ENCODE results near the gene NHLRC4. TPM values are rescaled to one million over a fixed set of nuclear protein-coding genes. Genes with fewer than 3 reads are reported as not detected.
A peak's percentile ranks its signal among the peaks of the same experiment; 100 is the strongest.

NHLRC4 gene
- total and polyA plus RNA-seq, 3 experiments from 2014 or later = 0.55 to 1.6 (median 0.59) TPM

DNA sequence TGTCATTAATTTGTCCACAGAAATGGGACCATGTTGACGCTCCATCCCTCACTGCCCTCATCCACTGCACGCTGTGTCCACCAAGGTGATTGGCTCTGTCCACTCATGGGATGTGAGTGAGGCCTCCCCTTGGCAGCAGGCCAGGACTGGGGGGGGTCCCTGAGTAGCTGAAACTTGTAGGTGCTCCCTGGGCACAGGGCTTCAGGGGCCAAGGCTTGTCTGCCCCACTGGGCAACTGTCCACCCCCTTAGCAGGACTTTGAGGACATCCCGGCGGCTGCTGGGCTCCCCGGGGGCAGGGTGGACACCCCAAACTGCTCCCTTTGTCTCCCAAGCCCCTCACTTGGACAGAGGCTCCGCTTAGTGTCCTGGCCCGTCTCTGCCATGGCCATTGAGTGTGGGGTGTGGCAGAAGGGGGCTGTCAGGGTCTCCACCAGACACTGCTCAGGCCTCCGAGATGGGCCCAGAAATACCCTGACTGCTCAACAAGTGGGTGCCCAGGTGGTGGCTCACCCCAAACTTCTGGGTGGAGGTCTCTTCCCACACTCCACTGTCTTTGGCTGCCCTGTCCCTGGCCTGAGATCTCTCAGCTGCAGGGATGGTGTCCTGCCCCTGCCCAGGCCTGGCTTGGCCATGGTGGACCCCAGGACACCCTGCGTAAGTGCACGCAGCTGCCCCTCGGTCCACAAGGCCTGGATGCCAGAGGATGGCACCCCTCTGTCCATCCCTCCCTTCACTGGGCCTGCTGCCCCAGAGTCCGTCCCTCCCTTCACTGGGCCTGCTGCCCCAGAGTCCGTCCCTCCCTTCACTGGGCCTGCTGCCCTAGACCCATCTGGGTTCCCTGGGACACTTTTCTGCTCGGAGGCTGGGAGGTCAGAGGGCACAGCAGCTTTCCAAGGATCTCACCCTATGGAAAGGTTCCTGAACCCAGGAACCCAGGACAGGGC is 20.1 kb downstream of the NHLRC4 start:
- H3K36me3 Mint-ChIP-seq = peaks cover 0 to 8% (median 0%) of the 10 kb centered on the region in 3 donors

DNA sequence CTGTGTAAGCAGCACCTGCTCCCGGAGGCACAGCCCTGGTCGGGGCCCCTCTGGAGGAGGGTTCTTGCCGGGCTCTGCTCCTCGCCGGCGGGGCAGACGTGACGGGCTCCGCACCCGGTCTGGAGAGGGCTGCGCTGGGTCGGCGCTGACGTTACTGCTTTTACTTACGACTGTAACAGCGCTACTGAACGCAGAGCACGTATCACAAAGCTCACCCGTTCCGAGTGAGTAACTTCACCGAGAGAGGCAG is 21.8 kb downstream of the NHLRC4 start:
- H3K27ac ChIP-seq (ENCODE audit: low read depth, low read length) = peak overlapping the region; percentile 87
- ChIA-PET POLR2A (interaction anchor here (0.5 to 2.2 kb wide), 5 partner anchors 19 to 206 kb away, joined by 3 to 7 read pairs (median 3); partner anchors contain the start of genes CAPN15, JMJD8, METTL26 and PIGQ), CTCF (interaction anchor here (1.8 kb wide), 1 partner anchor 9 kb away, joined by 7 read pairs; no protein-coding TSS in a partner anchor)
- peaks cover 0 to 4% of the 10 kb centered on the region in 2 donors for H3K27me3 Mint-ChIP-seq
- H3K4me1 ChIP-seq (ENCODE audit: insufficient read depth, low read length) = peaks cover 26% of the 10 kb centered on the region
- peak overlapping the region; percentile 89 to 99 (median 98) for H3K27ac Mint-ChIP-seq
- peak overlapping the region; percentile 83 for H3K4me3 ChIP-seq (ENCODE audit: low read length)
- peaks cover 0 to 17% (median 0%) of the 10 kb centered on the region in 3 donors for H3K36me3 Mint-ChIP-seq
- no peaks in the 10 kb centered on the region for H3K9me3 ChIP-seq (ENCODE audit: low read length)
- DNase-seq = peak in 3 of 5 donors; percentile 46 to 82 (median 47)
- no peaks in the 10 kb centered on the region for H3K9me3 Mint-ChIP-seq
- H3K4me1 Mint-ChIP-seq = peaks cover 21 to 45% (median 24%) of the 10 kb centered on the region in 3 donors
- H3K4me3 Mint-ChIP-seq = peak overlapping the region; percentile 88 to 98 (median 96)
- no peaks in the 10 kb centered on the region for H3K27me3 ChIP-seq (ENCODE audit: insufficient read depth, low read length, poor library complexity, severe bottlenecking)
- no peaks in the 10 kb centered on the region for H3K36me3 ChIP-seq (ENCODE audit: insufficient read depth, low read length)

More for the DNA sequence above, 20.1 kb downstream of the NHLRC4 start:
- Mint-ChIP-seq H3K4me1 (peaks cover 13 to 30% (median 17%) of the 10 kb centered on the region in 3 donors), H3K27ac (peak overlapping the region in 6 of 8 donors; percentile 57 to 98 (median 68)), H3K9me3 (no peaks in the 10 kb centered on the region), H3K27me3 (peaks cover 0 to 4% of the 10 kb centered on the region in 2 donors), H3K4me3 (peak overlapping the region; percentile 55 to 98 (median 95))
- H3K27me3 ChIP-seq (ENCODE audit: insufficient read depth, low read length, poor library complexity, severe bottlenecking) = no peaks in the 10 kb centered on the region
- no peak for DNase-seq
- no peaks in the 10 kb centered on the region for H3K36me3 ChIP-seq (ENCODE audit: insufficient read depth, low read length)
- no peak overlapping the region for H3K27ac ChIP-seq (ENCODE audit: low read depth, low read length)
- CTCF ChIA-PET = no interaction called here
- POLR2A ChIA-PET = interaction anchor here (2.2 kb wide), 1 partner anchor 50 kb away, joined by 7 read pairs; the partner anchor contains the start of gene METTL26
- H3K4me1 ChIP-seq (ENCODE audit: insufficient read depth, low read length) = peaks cover 26% of the 10 kb centered on the region
- no peak overlapping the region for H3K4me3 ChIP-seq (ENCODE audit: low read length)
- H3K9me3 ChIP-seq (ENCODE audit: low read length) = no peaks in the 10 kb centered on the region

DNA sequence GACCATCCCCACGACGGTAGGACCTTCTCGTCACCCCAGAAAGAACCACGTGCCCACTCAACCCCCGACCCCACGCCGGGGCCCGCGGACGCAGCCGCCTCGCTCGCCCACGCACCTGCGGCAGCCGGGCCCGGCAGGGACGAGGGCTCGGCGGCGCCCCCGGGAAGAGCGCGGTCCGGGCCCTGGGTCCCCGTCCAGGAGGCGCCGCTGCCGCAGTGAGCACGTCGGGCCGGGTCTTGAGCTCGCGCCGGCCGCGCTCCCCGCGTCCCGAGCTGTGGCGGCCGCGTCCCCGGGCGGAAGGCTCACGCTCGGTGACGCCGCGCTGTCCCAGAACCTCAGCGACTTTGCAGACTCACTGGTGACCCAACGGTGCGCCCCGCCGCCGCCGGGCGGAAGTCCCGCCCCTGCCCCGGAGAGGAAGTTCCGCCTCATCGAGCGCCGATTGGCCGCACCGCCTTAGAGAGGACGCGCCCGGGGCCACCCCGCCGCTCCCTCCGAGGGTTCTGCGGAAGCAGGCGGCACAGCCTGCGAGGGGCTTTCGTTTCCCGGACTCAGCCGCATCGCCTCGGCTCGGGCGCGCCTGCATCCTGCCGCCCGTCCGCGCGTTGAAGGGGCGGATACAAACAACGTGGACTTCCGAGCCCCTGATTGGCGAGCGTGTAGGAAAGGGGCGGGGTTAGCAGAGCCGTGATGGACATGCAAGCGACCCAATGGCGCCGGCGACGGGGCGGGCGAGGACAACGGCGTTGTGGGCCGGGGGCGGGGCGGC is 22.3 kb downstream of the NHLRC4 start:
- H3K27ac ChIP-seq (ENCODE audit: low read depth, low read length) = peak overlapping the region; percentile 87
- H3K27me3 Mint-ChIP-seq = peaks cover 0 to 4% of the 10 kb centered on the region in 2 donors

DNA sequence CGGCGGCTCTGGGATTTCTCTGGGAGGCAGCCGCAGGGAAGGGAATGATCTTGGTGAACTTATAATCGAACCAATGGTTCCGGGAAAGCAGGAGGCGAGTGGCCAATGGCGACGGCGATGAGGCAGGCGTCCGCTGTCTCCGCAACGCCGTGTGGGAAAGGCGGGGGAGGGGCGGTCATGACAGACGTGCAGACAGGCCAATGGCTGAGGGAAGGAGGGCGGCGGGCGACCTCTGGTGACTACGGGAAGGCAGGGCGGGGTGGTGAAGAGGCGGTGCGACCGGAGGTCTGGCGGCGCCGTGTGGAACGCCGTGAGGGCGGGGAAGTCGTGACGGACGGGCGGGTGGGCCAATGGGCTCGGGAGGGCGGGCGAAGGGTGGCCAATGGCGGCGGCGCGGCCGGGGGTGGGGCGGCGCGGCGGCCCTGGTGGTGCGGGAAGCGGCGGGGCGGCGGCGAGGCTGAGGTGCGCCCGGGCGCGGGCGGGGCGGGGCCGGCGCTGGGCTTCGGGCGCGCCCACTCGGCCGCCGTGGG is 22.9 kb downstream of the NHLRC4 start, which contains the start of gene RAB40C:
Gene RAB40C (plus strand): TSS at position 409 of the 530 bp plus-strand sequence. CDS start 226 bp downstream, outside the sequence.
- H3K4me1 ChIP-seq (ENCODE audit: insufficient read depth, low read length) = peaks cover 26% of the 10 kb centered on the region
- peak; percentile 98 to 100 (median 99) for DNase-seq
- CTCF ChIA-PET = interaction anchor here (1.0 kb wide), 1 partner anchor 46 kb away, joined by 4 read pairs; the partner anchor contains the start of gene METTL26
- POLR2A ChIA-PET = interaction anchor here (1.2 kb wide), 2 partner anchors 47 to 60 kb away, joined by 4 read pairs; partner anchors contain the start of genes METTL26 and WDR90
- no peaks in the 10 kb centered on the region for H3K9me3 ChIP-seq (ENCODE audit: low read length)
- H3K4me3 ChIP-seq (ENCODE audit: low read length) = peak within 1 kb of the TSS; percentile 83
- Mint-ChIP-seq H3K4me3 (peak within 1 kb of the TSS; percentile 90 to 100 (median 97)), H3K4me1 (peaks cover 30 to 55% (median 30%) of the 10 kb centered on the region in 3 donors), H3K27ac (peak within 1 kb of the TSS; percentile 92 to 100 (median 98)), H3K9me3 (no peaks in the 10 kb centered on the region), H3K36me3 (peaks cover 0 to 23% (median 0%) of the 10 kb centered on the region in 3 donors), H3K27me3 (peaks cover 0 to 4% of the 10 kb centered on the region in 2 donors)
- peak within 1 kb of the TSS; percentile 87 for H3K27ac ChIP-seq (ENCODE audit: low read depth, low read length)
- no peaks in the 10 kb centered on the region for H3K36me3 ChIP-seq (ENCODE audit: insufficient read depth, low read length)
- H3K27me3 ChIP-seq (ENCODE audit: insufficient read depth, low read length, poor library complexity, severe bottlenecking) = no peaks in the 10 kb centered on the region

More for the DNA sequence above, 22.3 kb downstream of the NHLRC4 start:
- peak overlapping the region; percentile 89 to 100 (median 99) for H3K27ac Mint-ChIP-seq
- peak; percentile 98 to 99 (median 99) for DNase-seq
- H3K4me3 Mint-ChIP-seq = peak overlapping the region; percentile 88 to 100 (median 97)
- peaks cover 0 to 19% (median 0%) of the 10 kb centered on the region in 3 donors for H3K36me3 Mint-ChIP-seq
- H3K4me1 Mint-ChIP-seq = peaks cover 24 to 48% (median 26%) of the 10 kb centered on the region in 3 donors
- ChIA-PET CTCF (interaction anchor here (1.8 kb wide), 1 partner anchor 10 kb away, joined by 7 read pairs; no protein-coding TSS in a partner anchor), POLR2A (interaction anchor here (0.5 to 2.2 kb wide), 5 partner anchors 19 to 206 kb away, joined by 3 to 7 read pairs (median 3); partner anchors contain the start of genes CAPN15, JMJD8, METTL26 and PIGQ)
- Histone ChIP-seq H3K4me3 (ENCODE audit: low read length) (peak overlapping the region; percentile 83), H3K9me3 (ENCODE audit: low read length) (no peaks in the 10 kb centered on the region), H3K36me3 (ENCODE audit: insufficient read depth, low read length) (no peaks in the 10 kb centered on the region), H3K4me1 (ENCODE audit: insufficient read depth, low read length) (peaks cover 26% of the 10 kb centered on the region), H3K27me3 (ENCODE audit: insufficient read depth, low read length, poor library complexity, severe bottlenecking) (no peaks in the 10 kb centered on the region)
- H3K9me3 Mint-ChIP-seq = no peaks in the 10 kb centered on the region

DNA sequence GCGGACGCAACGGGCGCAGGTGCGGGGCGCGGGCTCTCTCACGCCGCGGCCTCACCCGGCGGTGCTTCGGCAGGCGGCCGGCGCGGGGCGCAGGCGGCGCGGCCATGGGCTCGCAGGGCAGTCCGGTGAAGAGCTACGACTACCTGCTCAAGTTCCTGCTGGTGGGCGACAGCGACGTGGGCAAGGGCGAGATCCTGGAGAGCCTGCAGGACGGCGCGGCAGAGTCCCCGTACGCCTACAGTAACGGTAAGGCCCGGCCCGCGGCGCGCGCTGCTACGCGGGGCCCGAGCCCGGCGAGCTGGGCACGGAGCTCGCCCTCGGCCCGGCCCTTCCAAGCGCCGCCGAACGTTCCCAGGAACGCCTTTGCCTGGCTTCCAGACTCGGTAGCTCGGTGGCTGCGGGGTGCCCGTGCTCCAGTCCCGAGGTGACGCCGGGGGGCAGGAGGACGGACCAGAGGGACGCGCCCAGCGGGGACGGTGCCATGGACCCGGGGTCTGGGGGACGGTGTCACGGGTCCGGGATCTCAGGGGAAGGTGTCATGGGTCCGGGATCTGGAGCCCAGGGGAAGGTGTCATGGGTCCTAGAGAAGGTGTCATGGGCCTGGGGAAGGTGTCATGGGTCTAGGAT is 23.5 kb downstream of the NHLRC4 start:
- Histone ChIP-seq H3K27me3 (ENCODE audit: insufficient read depth, low read length, poor library complexity, severe bottlenecking) (no peaks in the 10 kb centered on the region), H3K36me3 (ENCODE audit: insufficient read depth, low read length) (no peaks in the 10 kb centered on the region), H3K4me1 (ENCODE audit: insufficient read depth, low read length) (peaks cover 26% of the 10 kb centered on the region), H3K4me3 (ENCODE audit: low read length) (peak overlapping the region; percentile 63), H3K9me3 (ENCODE audit: low read length) (no peaks in the 10 kb centered on the region), H3K27ac (ENCODE audit: low read depth, low read length) (peak overlapping the region; percentile 57)
- no peaks in the 10 kb centered on the region for H3K9me3 Mint-ChIP-seq
- CTCF ChIA-PET = interaction anchor here (1.0 kb wide), 1 partner anchor 46 kb away, joined by 4 read pairs; the partner anchor contains the start of gene METTL26
- DNase-seq = no peak
- H3K4me1 Mint-ChIP-seq = peaks cover 30 to 58% (median 30%) of the 10 kb centered on the region in 3 donors
- peak overlapping the region; percentile 50 to 92 (median 83) for H3K27ac Mint-ChIP-seq
- H3K36me3 Mint-ChIP-seq = peaks cover 0 to 23% (median 0%) of the 10 kb centered on the region in 3 donors
- H3K27me3 Mint-ChIP-seq = peaks cover 0 to 4% of the 10 kb centered on the region in 2 donors
- peak overlapping the region; percentile 83 to 96 (median 90) for H3K4me3 Mint-ChIP-seq
- POLR2A ChIA-PET = interaction anchor here (1.2 kb wide), 2 partner anchors 46 to 59 kb away, joined by 4 read pairs; partner anchors contain the start of genes METTL26 and WDR90

DNA sequence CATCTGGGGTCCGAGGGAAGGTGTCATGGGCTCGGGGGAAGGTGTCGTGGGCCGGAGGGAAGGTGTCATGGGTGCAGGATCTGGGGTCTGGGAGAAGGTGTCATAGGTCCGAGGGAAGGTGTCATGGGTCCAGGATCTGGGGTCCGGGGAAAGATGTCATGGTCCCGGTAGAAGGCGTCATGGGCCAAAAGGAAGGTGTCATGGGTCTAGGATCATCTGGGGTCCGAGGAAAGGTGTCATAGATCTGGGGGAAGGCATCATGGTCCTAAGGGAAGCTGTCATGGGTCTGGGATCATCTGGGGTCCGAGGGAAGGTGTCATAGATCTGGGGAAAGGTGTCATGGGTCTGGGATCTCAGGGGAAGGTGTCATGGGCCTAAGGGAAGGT is 24.0 kb downstream of the NHLRC4 start:
- H3K9me3 ChIP-seq (ENCODE audit: low read length) = no peaks in the 10 kb centered on the region
- Mint-ChIP-seq H3K9me3 (no peaks in the 10 kb centered on the region), H3K27ac (peak overlapping the region; percentile 50 to 92 (median 83)), H3K4me1 (peaks cover 30 to 58% (median 30%) of the 10 kb centered on the region in 3 donors), H3K4me3 (peak overlapping the region; percentile 83 to 96 (median 90)), H3K36me3 (peaks cover 0 to 23% (median 0%) of the 10 kb centered on the region in 3 donors), H3K27me3 (peaks cover 0 to 2% of the 10 kb centered on the region in 2 donors)
- H3K27ac ChIP-seq (ENCODE audit: low read depth, low read length) = peak overlapping the region; percentile 57
- no peaks in the 10 kb centered on the region for H3K27me3 ChIP-seq (ENCODE audit: insufficient read depth, low read length, poor library complexity, severe bottlenecking)
- H3K4me1 ChIP-seq (ENCODE audit: insufficient read depth, low read length) = peaks cover 26% of the 10 kb centered on the region
- no peak for DNase-seq
- peak overlapping the region; percentile 63 for H3K4me3 ChIP-seq (ENCODE audit: low read length)
- H3K36me3 ChIP-seq (ENCODE audit: insufficient read depth, low read length) = no peaks in the 10 kb centered on the region
- ChIA-PET CTCF (interaction anchor here (1.0 kb wide), 1 partner anchor 45 kb away, joined by 4 read pairs; the partner anchor contains the start of gene METTL26), POLR2A (interaction anchor here (1.2 kb wide), 2 partner anchors 46 to 59 kb away, joined by 4 read pairs; partner anchors contain the start of genes METTL26 and WDR90)
